Activated CD8-positive, alpha-beta memory T cell treated with anti-CD3 and anti-CD28 coated beads for 1 hour (primary cell): Measurements from ENCODE around the gene KDM6B.
A peak's percentile ranks its signal among the peaks of the same experiment; 100 is the strongest.

Experiments used
- DNase-seq, 2 donors: peaks; one replicate each; pipeline ENCODE4 v3.0.0-alpha.2; 2020; ENCODE audit warnings: low read depth in 1 of 2; ENCODE audit errors: extremely low read depth in 1 of 2

The KDM6B gene

DNA sequence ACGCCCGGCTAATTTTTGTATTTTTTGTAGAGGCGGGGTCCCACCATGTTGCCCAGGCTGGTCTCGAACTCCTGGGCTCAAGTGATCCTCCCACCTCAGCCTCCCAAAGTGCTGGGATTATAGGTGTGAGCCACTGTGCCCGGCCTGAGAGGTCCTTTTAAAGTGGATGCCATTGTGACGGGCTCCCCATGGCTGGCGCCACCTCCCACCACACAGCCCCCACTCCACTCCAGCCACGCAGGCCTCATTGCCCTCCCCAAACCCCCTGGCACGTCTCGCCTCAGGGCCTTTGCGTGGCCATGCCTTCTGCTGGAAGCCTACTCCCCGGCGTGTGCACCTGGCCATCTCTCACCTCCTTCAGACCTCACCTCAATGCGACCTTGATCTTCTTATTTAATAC lies 11.9 kb upstream of the KDM6B start:
- no peak for DNase-seq

GRCh38 chr17:7823581-7824001 lies 10.4 kb upstream of the KDM6B start:
- DNase-seq, result no peak

GRCh38 chr17:7824021-7824924 lies 9.7 kb upstream of the KDM6B start:
- DNase-seq, result no peak

DNA sequence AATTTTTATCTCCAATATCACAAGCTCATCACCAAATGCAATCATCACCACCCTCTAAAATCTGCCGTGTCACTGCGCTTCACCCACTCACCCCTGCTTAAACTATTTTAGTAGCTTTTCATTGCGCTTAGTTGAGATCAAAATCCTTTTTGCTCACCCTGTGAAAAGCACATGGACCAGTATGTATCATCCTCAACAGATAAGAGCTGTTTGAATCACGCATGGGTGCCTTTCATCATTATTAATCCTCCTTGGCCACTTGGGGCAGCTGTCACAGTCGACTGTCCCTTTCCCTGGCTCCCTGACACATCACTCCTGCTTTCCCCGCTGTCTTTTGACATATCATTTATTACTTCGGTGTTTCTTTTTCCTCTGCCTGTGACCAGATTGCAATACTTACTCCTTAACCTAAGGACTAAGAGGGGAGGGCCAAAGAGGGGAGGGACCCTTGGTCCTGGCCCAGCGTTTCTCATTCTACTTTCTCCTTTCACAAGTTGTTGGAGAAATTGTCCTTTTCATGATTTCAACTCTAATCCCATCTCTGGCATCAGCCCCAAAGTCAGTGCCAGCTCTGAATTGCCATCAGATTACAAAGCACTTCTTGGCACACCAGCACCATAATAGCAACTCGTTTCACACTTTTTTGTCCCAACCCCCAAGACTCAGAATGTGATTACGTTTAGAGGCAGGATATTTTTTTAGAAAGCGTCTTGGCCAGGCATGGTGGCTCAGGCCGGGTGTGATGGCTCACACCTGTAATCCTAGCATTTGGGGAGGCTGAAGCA lies 8.6 kb upstream of the KDM6B start:
- DNase-seq, result no peak

GRCh38 chr17:7830616-7831015 lies 3.4 kb upstream of the KDM6B start:
- DNase-seq, result no peak

- no peak for DNase-seq
Measured at GRCh38 chr17:7831233-7831632, 2.8 kb upstream of the KDM6B start.

DNA sequence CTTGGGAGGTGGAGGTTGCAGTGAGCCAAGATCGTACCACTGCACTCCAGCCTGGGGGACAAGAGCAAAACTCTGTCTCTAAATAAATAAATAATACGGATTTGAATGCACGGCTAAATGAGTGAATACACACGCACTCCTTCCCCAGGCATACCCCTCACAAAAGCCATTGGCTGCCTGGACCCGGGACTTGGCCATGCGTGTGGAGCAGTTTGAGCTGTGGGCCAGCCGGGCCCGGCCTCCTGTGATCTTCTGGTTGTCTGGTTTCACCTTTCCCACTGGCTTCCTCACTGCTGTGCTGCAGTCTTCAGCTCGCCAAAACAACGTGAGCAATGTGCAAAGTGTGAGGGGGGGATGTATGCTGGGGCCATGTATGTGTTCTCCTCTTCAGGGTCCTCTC lies 1.6 kb upstream of the KDM6B start:
- DNase-seq, result no peak

- DNase-seq, result no peak
Measured at GRCh38 chr17:7833011-7833794, 814 bp upstream of the KDM6B start.

DNA sequence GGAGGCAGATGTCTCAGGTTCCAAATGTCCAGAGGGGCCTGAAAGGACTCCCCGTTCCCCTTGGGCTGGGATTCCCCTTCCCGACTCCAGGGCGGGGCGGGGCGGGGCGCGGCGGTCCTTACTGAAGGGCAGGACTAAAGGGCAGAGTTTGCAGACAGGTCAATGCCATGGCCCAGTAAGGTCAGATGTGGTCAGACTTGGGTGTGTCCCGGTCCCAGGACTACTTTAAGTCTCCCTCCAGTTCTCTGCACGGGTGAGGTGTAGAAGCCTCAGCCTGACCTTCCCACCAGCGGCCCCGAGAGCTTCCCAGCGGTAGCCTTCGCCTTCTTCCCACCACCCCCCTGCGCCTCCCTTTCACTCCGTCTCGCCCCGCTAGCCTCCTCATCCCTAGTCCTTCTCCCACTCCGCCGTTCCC lies 532 bp downstream of the KDM6B start:
- no peak for DNase-seq

- DNase-seq, result peak; percentile 74 to 86
Measured at GRCh38 chr17:7834957-7835813, 1.2 kb downstream of the KDM6B start.

DNA sequence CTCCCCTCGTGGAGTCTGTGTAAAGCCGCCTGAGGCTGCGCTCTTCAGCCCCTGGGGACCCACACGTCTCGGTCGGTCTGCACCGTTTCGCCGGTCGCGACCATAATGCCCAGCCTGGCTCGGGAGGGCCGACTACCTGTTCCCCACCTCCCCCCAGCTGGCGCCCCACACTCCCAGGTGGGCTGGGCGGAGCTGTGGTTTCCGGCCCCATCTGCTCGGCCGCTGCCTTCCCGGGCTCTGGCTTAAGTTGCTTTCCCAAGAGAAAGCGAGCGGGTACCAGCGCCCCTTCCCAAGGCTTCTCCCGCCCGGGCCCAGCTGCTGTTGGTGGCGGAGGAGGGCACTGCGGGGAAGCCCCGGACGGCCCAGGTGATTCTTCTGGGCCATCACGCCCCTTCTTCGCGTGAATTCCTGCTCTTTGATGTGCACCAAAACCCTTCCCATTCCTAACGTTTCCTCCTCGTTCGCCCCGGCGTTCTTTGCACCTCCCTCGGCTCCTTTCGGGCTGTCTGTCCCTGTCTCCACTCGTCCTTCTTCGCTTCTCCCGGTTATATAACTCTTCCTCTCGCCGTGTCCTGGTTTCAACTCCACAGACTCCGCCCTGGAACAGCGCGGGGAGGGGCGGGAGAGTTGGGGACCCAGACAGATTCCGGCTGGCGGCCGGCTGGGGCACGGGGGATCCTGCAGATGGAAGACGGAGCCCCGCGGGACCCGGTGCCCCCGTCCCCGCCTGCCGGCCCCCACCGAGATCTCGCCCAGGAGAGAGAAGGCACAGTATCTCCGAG lies 2.0 kb downstream of the KDM6B start:
- no peak for DNase-seq

- no peak for DNase-seq
Measured at GRCh38 chr17:7836596-7837407, 2.8 kb downstream of the KDM6B start.

GRCh38 chr17:7837408-7838088 lies 3.5 kb downstream of the KDM6B start:
- DNase-seq, result no peak

- no peak for DNase-seq
Measured at GRCh38 chr17:7838090-7839075, 4.4 kb downstream of the KDM6B start.

- no peak for DNase-seq
Measured at GRCh38 chr17:7839190-7839875, 5.3 kb downstream of the KDM6B start.

- no peak for DNase-seq
Measured at GRCh38 chr17:7839876-7840261, 5.9 kb downstream of the KDM6B start.
